Measurements from ENCODE around the gene GPS1. TPM values are rescaled to one million over a fixed set of nuclear protein-coding genes. Genes with fewer than 3 reads are reported as not detected.

The GPS1 gene
- total and polyA plus RNA-seq, 2 donors (not counting 1 experiment from before 2014, with no cell fraction given): 80.5 to 124 TPM

- H3K27me3 Mint-ChIP-seq: no peaks in the 10 kb centered on the region
- CTCF ChIA-PET: no interaction called here
Measured at GRCh38 chr17:82011617-82012187, 40.0 kb upstream of the GPS1 start.

DNA sequence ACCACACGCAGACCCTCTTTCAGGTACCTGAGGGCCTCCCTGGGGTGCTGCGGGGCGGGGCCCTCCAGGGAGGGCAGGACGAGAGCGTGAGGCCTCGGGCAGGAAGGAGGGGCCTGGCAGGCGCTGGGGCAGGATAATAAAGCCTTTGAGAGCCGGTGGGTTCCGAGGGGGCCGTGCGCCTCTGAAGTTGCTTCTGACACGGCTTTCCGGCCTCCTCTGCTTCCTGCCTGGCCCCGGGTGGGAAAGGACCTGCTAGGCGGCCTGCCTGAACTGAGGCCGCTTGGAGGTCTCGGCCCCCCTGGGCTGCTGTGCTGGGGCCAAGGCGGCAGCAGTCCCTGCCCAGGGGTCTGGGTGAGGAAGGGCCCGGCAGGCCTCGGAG lies 39.4 kb upstream of the GPS1 start:
- Histone ChIP-seq H2AFZ (ENCODE audit: insufficient read depth, low read depth, low read length, poor library complexity, severe bottlenecking) (no peak overlapping the region), H3K4me2 (replicated peaks; ENCODE audit: low read depth, low read length, poor library complexity, severe bottlenecking) (no peak overlapping the region), H3K79me2 (ENCODE audit: control insufficient read depth, insufficient read depth, low read length) (no peaks in the 10 kb centered on the region), H4K20me1 (ENCODE audit: control insufficient read depth, insufficient read depth, low read length, poor library complexity, severe bottlenecking) (no peaks in the 10 kb centered on the region), H3K27me3 (replicated peaks in 1 of 4; ENCODE audit: control extremely low read depth in 1 of 4, control insufficient read depth in 3 of 4, insufficient read depth in 4 of 4, low read length in 3 of 4) (no peaks in the 10 kb centered on the region), H3K4me1 (ENCODE audit: control insufficient read depth in 2 of 2, insufficient read depth in 2 of 2, low read length in 2 of 2) (no peaks in the 10 kb centered on the region), H3K4me3 (ENCODE audit: control extremely low read depth in 1 of 5, extremely low read depth in 1 of 5, insufficient read depth in 1 of 5, low read depth in 2 of 5, low read length in 4 of 5) (no peak overlapping the region), H3K27ac (ENCODE audit: low read length in 2 of 2) (no peak overlapping the region), H3K9ac (ENCODE audit: low read length) (no peak overlapping the region), H3K9me3 (ENCODE audit: control extremely low read depth in 1 of 3, control insufficient read depth in 2 of 3, insufficient read depth in 1 of 3, low read length in 2 of 3) (no peaks in the 10 kb centered on the region), H3K36me3 (replicated peaks in 1 of 2; ENCODE audit: control extremely low read depth in 1 of 2, control insufficient read depth in 1 of 2, extremely low read depth in 1 of 2, insufficient read depth in 2 of 2, low read length in 1 of 2) (peaks cover 0 to 5% of the 10 kb centered on the region in 2 experiments)
- ATAC-seq (ENCODE audit: low read depth) (no peak), DNase-seq (no peak)
- intact Hi-C loops (cut with micrococcal nuclease): no loop called here
- Mint-ChIP-seq H3K27ac (no peak overlapping the region), H3K4me3 (no peak overlapping the region), H3K27me3 (no peaks in the 10 kb centered on the region), H3K9me3 (ENCODE audit: insufficient read depth) (no peaks in the 10 kb centered on the region), H3K4me1 (no peaks in the 10 kb centered on the region)
- CTCF ChIA-PET: no interaction called here
- 87% methylated on average over 20 of the region's 20 CpGs for WGBS (ENCODE audit: insufficient coverage)
- TF ChIP-seq EZH2 (IDR thresholded peaks at IDR 0.05; ENCODE audit: borderline replicate concordance, insufficient read depth, low read depth, low read length, poor library complexity, severe bottlenecking) (no peak), CTCF (IDR thresholded peaks at IDR 0.05) (no peak)
- POLR2A ChIA-PET: no interaction called here

More at GRCh38 chr17:82011617-82012187, 40.0 kb upstream of the GPS1 start:
- Histone ChIP-seq H3K9me3 (ENCODE audit: control extremely low read depth in 1 of 3, control insufficient read depth in 2 of 3, insufficient read depth in 1 of 3, low read length in 2 of 3) (no peaks in the 10 kb centered on the region), H3K36me3 (replicated peaks in 1 of 2; ENCODE audit: control extremely low read depth in 1 of 2, control insufficient read depth in 1 of 2, extremely low read depth in 1 of 2, insufficient read depth in 2 of 2, low read length in 1 of 2) (peaks cover 0 to 5% of the 10 kb centered on the region in 2 experiments), H3K4me3 (ENCODE audit: control extremely low read depth in 1 of 5, extremely low read depth in 1 of 5, insufficient read depth in 1 of 5, low read depth in 2 of 5, low read length in 4 of 5) (no peak overlapping the region), H3K27me3 (replicated peaks in 1 of 4; ENCODE audit: control extremely low read depth in 1 of 4, control insufficient read depth in 3 of 4, insufficient read depth in 4 of 4, low read length in 3 of 4) (no peaks in the 10 kb centered on the region), H2AFZ (ENCODE audit: insufficient read depth, low read depth, low read length, poor library complexity, severe bottlenecking) (no peak overlapping the region), H3K4me1 (ENCODE audit: control insufficient read depth in 2 of 2, insufficient read depth in 2 of 2, low read length in 2 of 2) (no peaks in the 10 kb centered on the region), H3K9ac (ENCODE audit: low read length) (no peak overlapping the region), H3K79me2 (ENCODE audit: control insufficient read depth, insufficient read depth, low read length) (no peaks in the 10 kb centered on the region), H4K20me1 (ENCODE audit: control insufficient read depth, insufficient read depth, low read length, poor library complexity, severe bottlenecking) (no peaks in the 10 kb centered on the region), H3K27ac (ENCODE audit: low read length in 2 of 2) (no peak overlapping the region), H3K4me2 (replicated peaks; ENCODE audit: low read depth, low read length, poor library complexity, severe bottlenecking) (no peak overlapping the region)
- intact Hi-C loops (cut with micrococcal nuclease): no loop called here
- Mint-ChIP-seq H3K9me3 (ENCODE audit: insufficient read depth) (no peaks in the 10 kb centered on the region), H3K27ac (no peak overlapping the region), H3K4me3 (no peak overlapping the region), H3K4me1 (no peaks in the 10 kb centered on the region)
- 91% methylated on average over 17 of the region's 19 CpGs for WGBS (ENCODE audit: insufficient coverage)
- ATAC-seq (ENCODE audit: low read depth) (no peak), DNase-seq (no peak)
- POLR2A ChIA-PET: no interaction called here
- no peak for TF ChIP-seq EZH2 (IDR thresholded peaks at IDR 0.05; ENCODE audit: borderline replicate concordance, insufficient read depth, low read depth, low read length, poor library complexity, severe bottlenecking)
- no peak for TF ChIP-seq CTCF (IDR thresholded peaks at IDR 0.05)
